Stimulated activated CD8-positive, alpha-beta memory T cell treated with anti-CD3 and anti-CD28 coated beads, Interleukin-12 subunit alpha, Interleukin-12 subunit beta, amount 100 ng/mL, for 24 hours (primary cell): Measurements from ENCODE around the gene RASGEF1B.

ENCODE experiments used
- DNase-seq: peaks from one replicate; pipeline ENCODE4 v3.0.0-alpha.2; 2020; ENCODE audit errors: extremely low read depth

RASGEF1B gene

GRCh38 chr4:81471588-81472280, at the start of gene RASGEF1B:
RASGEF1B (minus strand) TSS chr4:81471907; CDS start chr4:81459508, 12,399 bp downstream.
- peak; percentile 91 for DNase-seq

- no peak for DNase-seq
Measured at GRCh38 chr4:81519856-81520255, 48.1 kb upstream of the RASGEF1B start.

DNA sequence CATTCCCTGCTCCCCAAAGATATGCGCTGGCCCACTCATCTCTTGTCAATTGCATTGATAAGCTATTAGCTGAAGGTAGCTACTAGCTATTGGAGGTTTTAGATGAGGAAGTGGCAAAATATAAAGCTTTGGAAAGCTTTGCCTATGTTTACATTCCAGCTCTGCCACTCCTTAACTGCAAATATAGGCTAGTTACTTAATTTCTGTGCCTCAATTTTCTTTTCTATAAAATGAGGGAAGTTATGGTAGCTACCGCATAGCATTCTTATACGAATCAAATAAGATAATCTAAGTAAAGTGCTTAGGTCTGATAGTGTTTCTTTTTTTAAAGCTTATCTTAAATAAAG, 47.7 kb upstream of the RASGEF1B start:
- DNase-seq = no peak

GRCh38 chr4:81518762-81519426, 47.2 kb upstream of the RASGEF1B start:
- DNase-seq = no peak

DNA sequence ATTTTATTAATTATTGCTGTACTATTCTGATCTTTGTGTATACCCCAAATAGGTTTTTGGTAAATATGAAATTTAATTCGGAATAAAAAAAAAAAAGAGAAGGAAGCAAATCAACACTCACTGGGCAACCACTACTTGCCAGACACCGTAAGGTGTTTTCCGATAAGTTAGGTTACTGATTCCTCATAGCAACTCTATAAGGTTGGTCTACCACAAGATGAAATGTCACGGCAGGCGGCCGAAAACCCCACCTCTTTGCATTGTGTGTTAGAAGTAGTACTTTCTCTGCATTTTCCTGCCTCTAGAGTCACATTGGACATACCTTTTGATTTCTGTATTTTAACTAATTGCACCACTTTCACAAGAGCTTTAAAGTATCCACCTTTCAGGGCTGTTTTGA, 44.5 kb upstream of the RASGEF1B start:
- DNase-seq = no peak

- no peak for DNase-seq
Measured at GRCh38 chr4:81512757-81513501, 41.2 kb upstream of the RASGEF1B start.

GRCh38 chr4:81512001-81512756, 40.5 kb upstream of the RASGEF1B start:
- DNase-seq = no peak

DNA sequence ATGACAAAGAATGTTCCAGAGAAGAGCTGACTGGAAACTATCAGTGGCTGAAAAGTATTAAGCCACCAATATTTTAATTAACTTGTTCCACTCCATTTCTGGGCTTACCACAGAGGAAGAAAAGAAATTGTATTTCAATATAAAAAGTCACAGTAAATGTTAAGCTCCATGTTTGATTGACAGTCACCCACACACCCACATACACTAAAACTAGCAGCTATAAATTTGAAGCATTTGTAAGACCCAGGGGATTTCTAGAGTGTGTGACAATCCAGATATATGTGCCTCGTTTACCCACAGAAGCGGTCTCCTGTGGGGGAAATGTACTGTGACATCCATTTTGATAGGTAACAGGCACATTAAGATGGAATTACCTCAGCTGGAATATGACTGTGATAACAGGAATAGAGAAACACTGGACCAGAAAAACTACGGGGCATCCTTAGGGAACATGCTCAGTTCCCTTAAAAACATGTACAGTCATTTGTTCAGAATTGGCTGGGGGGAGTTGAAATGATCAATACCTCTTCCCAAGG, 39.0 kb upstream of the RASGEF1B start:
- no peak for DNase-seq

DNA sequence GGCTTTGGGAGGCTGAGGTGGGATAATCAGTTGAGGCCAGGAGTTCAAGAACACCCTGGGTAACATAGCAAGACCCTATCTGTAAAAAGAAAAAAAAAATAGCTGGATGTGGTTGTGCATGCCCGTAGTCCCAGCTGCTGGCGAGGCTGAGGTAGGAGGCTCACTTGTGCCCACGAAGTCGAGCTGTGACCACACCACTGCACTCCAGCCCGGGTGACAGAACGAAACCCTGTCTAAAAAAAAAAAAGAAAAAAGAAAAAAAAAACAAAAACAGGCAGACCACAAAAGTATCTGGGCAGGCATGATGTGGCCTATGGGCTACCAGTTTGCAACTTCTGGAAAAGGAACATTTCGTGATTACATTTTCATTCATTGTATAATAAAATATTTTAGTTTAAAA, 38.1 kb upstream of the RASGEF1B start:
- DNase-seq = no peak

DNA sequence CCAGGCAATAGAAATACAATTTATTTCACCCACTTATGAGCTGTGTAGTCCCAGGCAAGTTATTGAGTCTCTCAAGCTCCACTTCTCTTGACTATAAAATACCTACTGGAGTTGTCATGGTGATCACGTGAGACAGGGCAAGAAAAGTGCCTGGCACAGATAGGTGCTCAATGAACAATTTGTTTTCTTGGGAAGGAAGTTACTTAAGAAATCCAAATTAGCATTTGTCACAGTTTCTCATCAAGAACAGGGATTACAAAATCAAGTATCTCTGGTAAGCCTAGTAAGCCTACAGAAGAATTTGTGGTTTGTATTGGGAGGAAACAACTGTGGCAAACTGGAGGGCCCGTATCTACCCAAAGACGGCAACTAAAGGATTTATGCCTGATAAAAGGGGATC, 37.5 kb upstream of the RASGEF1B start:
- DNase-seq = no peak

GRCh38 chr4:81508411-81509185, 36.9 kb upstream of the RASGEF1B start:
- no peak for DNase-seq

DNA sequence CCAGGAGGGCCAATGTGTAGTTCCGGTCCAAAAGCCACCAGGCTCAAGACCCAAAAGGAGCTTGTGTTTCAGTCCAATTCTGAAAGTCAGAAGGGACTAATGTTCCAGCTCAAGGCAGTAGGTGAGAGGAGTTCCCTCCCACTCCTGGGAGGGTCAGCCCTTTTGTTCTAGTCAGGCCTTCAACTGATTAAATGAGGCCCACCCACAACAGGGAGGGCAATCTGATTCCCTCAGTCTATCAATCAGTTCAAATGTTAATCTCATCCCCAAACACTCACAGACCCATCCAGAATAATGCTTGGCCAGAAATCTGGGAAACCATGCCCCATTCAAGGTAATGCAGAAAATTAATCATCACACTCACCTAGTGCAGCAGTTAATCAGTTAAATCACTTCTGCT, 35.8 kb upstream of the RASGEF1B start:
- DNase-seq = no peak

- no peak for DNase-seq
Measured at GRCh38 chr4:81506731-81507130, 35.0 kb upstream of the RASGEF1B start.

- DNase-seq = no peak
Measured at GRCh38 chr4:81505726-81506125, 34.0 kb upstream of the RASGEF1B start.

- DNase-seq = peak; percentile 30
Measured at GRCh38 chr4:81505004-81505598, 33.4 kb upstream of the RASGEF1B start.

DNA sequence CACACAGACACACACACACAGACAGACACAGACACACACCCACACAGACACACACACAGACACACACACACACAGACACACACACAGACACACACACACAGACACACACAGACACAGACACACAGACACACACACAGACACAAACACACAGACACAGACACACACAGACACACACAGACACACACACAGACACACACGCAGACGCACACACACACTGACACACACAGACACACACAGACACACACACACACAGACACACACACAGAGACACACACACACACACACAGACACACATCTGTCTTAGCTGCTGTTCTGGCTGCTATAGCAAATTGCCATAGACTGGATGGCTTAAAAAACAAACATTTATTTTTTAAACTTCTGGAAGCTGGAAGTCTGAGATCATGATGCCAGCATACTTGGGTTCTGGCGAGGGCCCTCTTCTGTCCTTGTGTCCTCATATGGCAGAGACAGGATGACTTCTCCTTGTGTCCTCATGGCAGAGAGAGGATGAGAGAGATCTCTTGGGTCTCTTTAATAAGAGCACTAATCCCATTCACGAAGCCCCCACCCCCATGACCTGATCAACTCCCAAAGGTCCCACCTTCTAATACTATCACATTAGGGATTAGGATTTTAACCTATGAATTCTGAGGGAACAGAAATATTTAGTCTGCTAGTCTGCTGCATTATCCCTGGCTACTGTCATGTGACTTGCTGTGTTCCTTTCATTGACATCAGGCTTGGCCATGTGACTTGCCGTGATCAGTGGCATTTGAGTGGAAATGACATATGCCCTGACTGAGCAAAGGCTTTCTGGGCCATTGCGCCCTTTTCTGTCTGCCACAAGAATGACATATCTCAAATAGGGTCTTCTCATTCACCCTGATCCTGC, 32.7 kb upstream of the RASGEF1B start:
- DNase-seq = no peak

DNA sequence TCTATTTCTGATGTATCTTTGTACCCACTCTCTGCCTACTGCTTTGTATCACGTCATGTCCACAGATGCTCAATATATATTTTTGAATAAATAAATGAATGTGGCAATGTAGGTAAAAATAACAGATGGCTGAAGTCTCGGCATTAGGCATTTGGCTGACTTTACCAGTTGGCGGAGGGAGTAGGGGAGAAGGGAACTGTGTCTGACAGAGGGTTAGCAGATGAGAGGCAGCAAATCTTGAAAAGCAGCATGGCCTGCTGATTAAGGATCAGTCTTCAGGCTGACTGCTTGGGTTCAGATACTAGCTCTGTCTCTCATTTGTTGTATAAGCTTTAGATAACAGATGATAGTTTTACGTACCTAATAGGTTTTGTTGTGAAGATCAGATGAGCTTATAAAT, 31.9 kb upstream of the RASGEF1B start:
- DNase-seq = no peak

GRCh38 chr4:81502564-81502963, 30.9 kb upstream of the RASGEF1B start:
- no peak for DNase-seq

- DNase-seq = no peak
Measured at GRCh38 chr4:81499840-81500239, 28.1 kb upstream of the RASGEF1B start.
